ENCODE data around the gene TNS1.

Gene TNS1

GRCh38 chr2:217974389-217975005 lies 28.3 kb downstream of the TNS1 start:
- no peak for ATAC-seq
- no peak overlapping the region for H3K4me3 Mint-ChIP-seq
- no peak overlapping the region for H3K27ac Mint-ChIP-seq
- peaks cover 25% of the 10 kb centered on the region for H3K27me3 Mint-ChIP-seq
- peaks cover 5% of the 10 kb centered on the region for H3K9me3 Mint-ChIP-seq
- no peaks in the 10 kb centered on the region for H3K4me1 Mint-ChIP-seq
- no peaks in the 10 kb centered on the region for H3K36me3 Mint-ChIP-seq

- H3K27ac Mint-ChIP-seq, result no peak overlapping the region
- peaks cover 26% of the 10 kb centered on the region for H3K27me3 Mint-ChIP-seq
- no peak overlapping the region for H3K4me3 Mint-ChIP-seq
- no peak for ATAC-seq
- H3K36me3 Mint-ChIP-seq, result no peaks in the 10 kb centered on the region
- no peaks in the 10 kb centered on the region for H3K4me1 Mint-ChIP-seq
- peaks cover 5% of the 10 kb centered on the region for H3K9me3 Mint-ChIP-seq
These were observed 29.6 kb downstream of the TNS1 start for GRCh38 chr2:217973008-217973787.

- Mint-ChIP-seq H3K27ac (no peak overlapping the region), H3K9me3 (peaks cover 5% of the 10 kb centered on the region), H3K4me3 (no peak overlapping the region), H3K4me1 (no peaks in the 10 kb centered on the region), H3K27me3 (peaks cover 26% of the 10 kb centered on the region), H3K36me3 (no peaks in the 10 kb centered on the region)
- ATAC-seq, result no peak
These were observed 30.3 kb downstream of the TNS1 start for GRCh38 chr2:217972490-217972889.

- no peak for ATAC-seq
- Mint-ChIP-seq H3K27ac (no peak overlapping the region), H3K4me1 (no peaks in the 10 kb centered on the region), H3K36me3 (no peaks in the 10 kb centered on the region), H3K4me3 (no peak overlapping the region), H3K9me3 (peaks cover 5% of the 10 kb centered on the region), H3K27me3 (peaks cover 26% of the 10 kb centered on the region)
These were observed 30.8 kb downstream of the TNS1 start for GRCh38 chr2:217972037-217972436.

GRCh38 chr2:217971166-217971565 lies 31.6 kb downstream of the TNS1 start:
- H3K9me3 Mint-ChIP-seq, result peaks cover 5% of the 10 kb centered on the region
- peaks cover 32% of the 10 kb centered on the region for H3K27me3 Mint-ChIP-seq
- H3K27ac Mint-ChIP-seq, result no peak overlapping the region
- no peaks in the 10 kb centered on the region for H3K4me1 Mint-ChIP-seq
- ATAC-seq, result no peak
- no peaks in the 10 kb centered on the region for H3K36me3 Mint-ChIP-seq
- H3K4me3 Mint-ChIP-seq, result no peak overlapping the region

- Mint-ChIP-seq H3K4me1 (no peaks in the 10 kb centered on the region), H3K9me3 (peaks cover 5% of the 10 kb centered on the region), H3K27ac (no peak overlapping the region), H3K27me3 (peaks cover 42% of the 10 kb centered on the region), H3K36me3 (no peaks in the 10 kb centered on the region), H3K4me3 (no peak overlapping the region)
- ATAC-seq, result no peak
These were observed 32.6 kb downstream of the TNS1 start for GRCh38 chr2:217970206-217970605.

- H3K4me3 Mint-ChIP-seq, result no peak overlapping the region
- H3K27me3 Mint-ChIP-seq, result peaks cover 48% of the 10 kb centered on the region
- no peaks in the 10 kb centered on the region for H3K4me1 Mint-ChIP-seq
- ATAC-seq, result no peak
- peaks cover 5% of the 10 kb centered on the region for H3K9me3 Mint-ChIP-seq
- no peak overlapping the region for H3K27ac Mint-ChIP-seq
- H3K36me3 Mint-ChIP-seq, result no peaks in the 10 kb centered on the region
These were observed 33.2 kb downstream of the TNS1 start for GRCh38 chr2:217969588-217969987.

- no peaks in the 10 kb centered on the region for H3K4me1 Mint-ChIP-seq
- H3K9me3 Mint-ChIP-seq, result peaks cover 5% of the 10 kb centered on the region
- H3K4me3 Mint-ChIP-seq, result no peak overlapping the region
- H3K27me3 Mint-ChIP-seq, result peaks cover 41% of the 10 kb centered on the region
- H3K36me3 Mint-ChIP-seq, result no peaks in the 10 kb centered on the region
- no peak for ATAC-seq
- no peak overlapping the region for H3K27ac Mint-ChIP-seq
These were observed 34.8 kb downstream of the TNS1 start for GRCh38 chr2:217968023-217968422.

- Mint-ChIP-seq H3K4me3 (no peak overlapping the region), H3K27me3 (peaks cover 44% of the 10 kb centered on the region), H3K9me3 (peaks cover 5% of the 10 kb centered on the region), H3K4me1 (no peaks in the 10 kb centered on the region), H3K27ac (no peak overlapping the region), H3K36me3 (no peaks in the 10 kb centered on the region)
- peak; percentile 25 for ATAC-seq
These were observed 36.2 kb downstream of the TNS1 start for GRCh38 chr2:217966423-217967070.

- Mint-ChIP-seq H3K36me3 (no peaks in the 10 kb centered on the region), H3K4me1 (no peaks in the 10 kb centered on the region), H3K27ac (no peak overlapping the region), H3K4me3 (no peak overlapping the region), H3K27me3 (peaks cover 41% of the 10 kb centered on the region), H3K9me3 (no peaks in the 10 kb centered on the region)
- ATAC-seq, result no peak
These were observed 38.3 kb downstream of the TNS1 start for GRCh38 chr2:217964275-217965161.

GRCh38 chr2:217960351-217960750 lies 42.4 kb downstream of the TNS1 start:
- H3K4me1 Mint-ChIP-seq, result no peaks in the 10 kb centered on the region
- H3K9me3 Mint-ChIP-seq, result no peaks in the 10 kb centered on the region
- peak; percentile 2 for ATAC-seq
- H3K36me3 Mint-ChIP-seq, result no peaks in the 10 kb centered on the region
- no peak overlapping the region for H3K27ac Mint-ChIP-seq
- peaks cover 52% of the 10 kb centered on the region for H3K27me3 Mint-ChIP-seq
- no peak overlapping the region for H3K4me3 Mint-ChIP-seq

- H3K27me3 Mint-ChIP-seq, result peaks cover 52% of the 10 kb centered on the region
- H3K36me3 Mint-ChIP-seq, result no peaks in the 10 kb centered on the region
- no peaks in the 10 kb centered on the region for H3K4me1 Mint-ChIP-seq
- no peaks in the 10 kb centered on the region for H3K9me3 Mint-ChIP-seq
- H3K4me3 Mint-ChIP-seq, result no peak overlapping the region
- ATAC-seq, result no peak
- no peak overlapping the region for H3K27ac Mint-ChIP-seq
These were observed 43.1 kb downstream of the TNS1 start for GRCh38 chr2:217959723-217960122.

- Mint-ChIP-seq H3K36me3 (no peaks in the 10 kb centered on the region), H3K4me3 (no peak overlapping the region), H3K27me3 (peaks cover 57% of the 10 kb centered on the region), H3K4me1 (no peaks in the 10 kb centered on the region), H3K27ac (no peak overlapping the region), H3K9me3 (no peaks in the 10 kb centered on the region)
- ATAC-seq, result no peak
These were observed 43.9 kb downstream of the TNS1 start for GRCh38 chr2:217958884-217959225.

GRCh38 chr2:217958206-217958883 lies 44.5 kb downstream of the TNS1 start:
- no peaks in the 10 kb centered on the region for H3K36me3 Mint-ChIP-seq
- ATAC-seq, result no peak
- peaks cover 62% of the 10 kb centered on the region for H3K27me3 Mint-ChIP-seq
- no peak overlapping the region for H3K27ac Mint-ChIP-seq
- H3K4me3 Mint-ChIP-seq, result no peak overlapping the region
- H3K4me1 Mint-ChIP-seq, result no peaks in the 10 kb centered on the region
- H3K9me3 Mint-ChIP-seq, result no peaks in the 10 kb centered on the region
